Neural cell (in vitro differentiated cells): Measurements from ENCODE around the gene GSTM5. TPM values are rescaled to one million over a fixed set of nuclear protein-coding genes. Genes with fewer than 3 reads are reported as not detected.

Experiments used
- H2AFZ ChIP-seq: fragments of 200-600, 300-800 bp; sonication (generic), shearing (Covaris generic); 2 replicates; pipeline ENCODE4 v1.6.0; 2014; ENCODE audit warnings: low read depth, mild to moderate bottlenecking, antibody characterized with exemption, low read length, moderate library complexity
- H3F3A ChIP-seq: fragments of 200-600 bp; shearing (Covaris generic); 2 replicates; pipeline ENCODE4 v1.6.1; 2016; ENCODE audit warnings: mild to moderate bottlenecking, moderate library complexity, mixed read lengths, antibody characterized with exemption, low read length; ENCODE audit not compliant: insufficient read depth, poor library complexity, severe bottlenecking
- H3K27ac ChIP-seq: fragments of 200-600, 300-800 bp; sonication (generic), shearing (Covaris generic); 2 replicates; pipeline ENCODE4 v1.5.1; 2014; ENCODE audit warnings: mild to moderate bottlenecking, low read length, moderate library complexity
- H3K27me3 ChIP-seq: fragments of 300-800, 200-600 bp; sonication (generic), shearing (Covaris generic); 2 replicates; pipeline ENCODE4 v1.6.0; 2014; ENCODE audit warnings: mild to moderate bottlenecking, low read depth, low read length, moderate library complexity; ENCODE audit not compliant: insufficient read depth
- H3K36me3 ChIP-seq: fragments of 300-800, 200-600 bp; sonication (generic), shearing (Covaris generic); 2 replicates; pipeline ENCODE4 v1.5.1; 2014; ENCODE audit warnings: mild to moderate bottlenecking, antibody characterized with exemption, low read length, moderate library complexity; ENCODE audit not compliant: insufficient read depth
- H3K4me2 ChIP-seq: fragments of 300-800, 200-600 bp; sonication (generic), shearing (Covaris generic); 2 replicates; pipeline ENCODE4 v1.6.0; 2014; ENCODE audit warnings: mild to moderate bottlenecking, low read length
- H3K4me3 ChIP-seq: fragments of 300-800, 200-600 bp; sonication (generic), shearing (Covaris generic); 2 replicates; pipeline ENCODE4 v1.5.1; 2014; ENCODE audit warnings: mild to moderate bottlenecking, low read length, moderate library complexity
- H3K79me2 ChIP-seq: fragments of 200-600 bp; shearing (Covaris generic); replicated peaks from 2 replicates; pipeline ENCODE4 v1.6.0; 2014; ENCODE audit warnings: mild to moderate bottlenecking, low read length, moderate library complexity; ENCODE audit not compliant: insufficient read depth
- H3K9ac ChIP-seq: fragments of 300-800, 200-600 bp; sonication (generic), shearing (Covaris generic); 2 replicates; pipeline ENCODE4 v1.6.1; 2016; ENCODE audit warnings: mild to moderate bottlenecking, low read length, mixed read lengths
- H3K9me2 ChIP-seq: fragments of 200-600 bp; shearing (Covaris generic); 2 replicates; pipeline ENCODE4 v1.6.1; 2016; ENCODE audit warnings: mild to moderate bottlenecking, low read length, mixed read lengths; ENCODE audit not compliant: insufficient read depth
- H3K9me3 ChIP-seq: fragments of 200-600, 300-800 bp; sonication (generic), shearing (Covaris generic); 2 replicates; pipeline ENCODE4 v1.6.1; 2016; ENCODE audit warnings: mild to moderate bottlenecking, mixed run types, low read length, moderate library complexity, mixed read lengths
- H4K20me1 ChIP-seq: fragments of 200-600 bp; shearing (Covaris generic); 2 replicates; pipeline ENCODE4 v1.6.1; 2016; ENCODE audit warnings: mild to moderate bottlenecking, mixed run types; ENCODE audit not compliant: insufficient read depth
- EP300 ChIP-seq: fragments of 450-650 bp; conservative IDR thresholded peaks from 2 replicates; pipeline ENCODE4 v1.6.1; 2014; ENCODE audit warnings: antibody characterized with exemption, mild to moderate bottlenecking, moderate library complexity; ENCODE audit not compliant: poor library complexity, severe bottlenecking
- EZH2 ChIP-seq: fragments of 200-600, 300-800 bp; shearing (Covaris generic), sonication (generic); IDR thresholded peaks from 2 replicates; pipeline ENCODE4 v1.6.1; 2014; ENCODE audit warnings: antibody characterized with exemption, low read length, borderline replicate concordance, mild to moderate bottlenecking; ENCODE audit not compliant: insufficient read depth, poor library complexity, severe bottlenecking
- MXI1 ChIP-seq: fragments of 450-650 bp; conservative IDR thresholded peaks from 2 replicates; pipeline ENCODE4 v1.6.1; 2014; ENCODE audit warnings: antibody characterized with exemption, mild to moderate bottlenecking; ENCODE audit not compliant: poor library complexity, severe bottlenecking
- POLR2AphosphoS5 ChIP-seq: IDR thresholded peaks from 2 replicates; pipeline ENCODE4 v1.6.1; 2012
- RAD21 ChIP-seq: fragments of 450-650 bp; conservative IDR thresholded peaks from 2 replicates; pipeline ENCODE4 v1.6.1; 2014; ENCODE audit warnings: antibody characterized with exemption, mild to moderate bottlenecking, moderate library complexity
- SMC3 ChIP-seq: fragments of 450-650 bp; conservative IDR thresholded peaks from 2 replicates; pipeline ENCODE4 v1.6.1; 2014; ENCODE audit warnings: antibody characterized with exemption, mild to moderate bottlenecking, moderate library complexity; ENCODE audit not compliant: poor library complexity
- TAF1 ChIP-seq: IDR thresholded peaks from 2 replicates; pipeline ENCODE4 v1.6.1; 2012; ENCODE audit warnings: low read depth
- polyA plus RNA-seq: library from polyadenylated mRNA; depleted of rRNA; stranded (reverse); fragments of >200 nt; gene quantifications from 2 replicates; pipeline ENCODE4 v1.2.3, GENCODE V29; 2014
- TF ChIP-seq, protein P1 (sequence below): fragments of 450-650 bp; IDR thresholded peaks from 2 replicates; pipeline ENCODE4 v1.5.1; 2014; ENCODE audit warnings: antibody characterized with exemption, mild to moderate bottlenecking, moderate library complexity; ENCODE audit not compliant: poor library complexity, severe bottlenecking
- TF ChIP-seq, protein P2 (sequence below): IDR thresholded peaks from 2 replicates; pipeline ENCODE4 v1.6.1; 2012; ENCODE audit warnings: borderline replicate concordance

Gene GSTM5
- polyA plus RNA-seq, 1 donor from 2014 or later, result not detected

GRCh38 chr1:109721042-109721441 is 9.0 kb downstream of the GSTM5 start:
- Histone ChIP-seq H3K79me2 (no peaks in the 10 kb centered on the region), H3F3A (no peaks in the 10 kb centered on the region), H3K9me2 (no peaks in the 10 kb centered on the region), H3K27me3 (no peaks in the 10 kb centered on the region), H3K36me3 (no peaks in the 10 kb centered on the region), H3K4me3 (no peak overlapping the region), H2AFZ (no peak overlapping the region), H3K9me3 (no peaks in the 10 kb centered on the region), H3K4me2 (no peak overlapping the region), H4K20me1 (no peaks in the 10 kb centered on the region), H3K9ac (no peak overlapping the region), H3K27ac (no peak overlapping the region)
- TF ChIP-seq, protein P1, sequence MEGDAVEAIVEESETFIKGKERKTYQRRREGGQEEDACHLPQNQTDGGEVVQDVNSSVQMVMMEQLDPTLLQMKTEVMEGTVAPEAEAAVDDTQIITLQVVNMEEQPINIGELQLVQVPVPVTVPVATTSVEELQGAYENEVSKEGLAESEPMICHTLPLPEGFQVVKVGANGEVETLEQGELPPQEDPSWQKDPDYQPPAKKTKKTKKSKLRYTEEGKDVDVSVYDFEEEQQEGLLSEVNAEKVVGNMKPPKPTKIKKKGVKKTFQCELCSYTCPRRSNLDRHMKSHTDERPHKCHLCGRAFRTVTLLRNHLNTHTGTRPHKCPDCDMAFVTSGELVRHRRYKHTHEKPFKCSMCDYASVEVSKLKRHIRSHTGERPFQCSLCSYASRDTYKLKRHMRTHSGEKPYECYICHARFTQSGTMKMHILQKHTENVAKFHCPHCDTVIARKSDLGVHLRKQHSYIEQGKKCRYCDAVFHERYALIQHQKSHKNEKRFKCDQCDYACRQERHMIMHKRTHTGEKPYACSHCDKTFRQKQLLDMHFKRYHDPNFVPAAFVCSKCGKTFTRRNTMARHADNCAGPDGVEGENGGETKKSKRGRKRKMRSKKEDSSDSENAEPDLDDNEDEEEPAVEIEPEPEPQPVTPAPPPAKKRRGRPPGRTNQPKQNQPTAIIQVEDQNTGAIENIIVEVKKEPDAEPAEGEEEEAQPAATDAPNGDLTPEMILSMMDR, result no peak
- TF ChIP-seq SMC3, result no peak
- TF ChIP-seq EZH2, result no peak
- TF ChIP-seq EP300, result no peak
- TF ChIP-seq, protein P2, sequence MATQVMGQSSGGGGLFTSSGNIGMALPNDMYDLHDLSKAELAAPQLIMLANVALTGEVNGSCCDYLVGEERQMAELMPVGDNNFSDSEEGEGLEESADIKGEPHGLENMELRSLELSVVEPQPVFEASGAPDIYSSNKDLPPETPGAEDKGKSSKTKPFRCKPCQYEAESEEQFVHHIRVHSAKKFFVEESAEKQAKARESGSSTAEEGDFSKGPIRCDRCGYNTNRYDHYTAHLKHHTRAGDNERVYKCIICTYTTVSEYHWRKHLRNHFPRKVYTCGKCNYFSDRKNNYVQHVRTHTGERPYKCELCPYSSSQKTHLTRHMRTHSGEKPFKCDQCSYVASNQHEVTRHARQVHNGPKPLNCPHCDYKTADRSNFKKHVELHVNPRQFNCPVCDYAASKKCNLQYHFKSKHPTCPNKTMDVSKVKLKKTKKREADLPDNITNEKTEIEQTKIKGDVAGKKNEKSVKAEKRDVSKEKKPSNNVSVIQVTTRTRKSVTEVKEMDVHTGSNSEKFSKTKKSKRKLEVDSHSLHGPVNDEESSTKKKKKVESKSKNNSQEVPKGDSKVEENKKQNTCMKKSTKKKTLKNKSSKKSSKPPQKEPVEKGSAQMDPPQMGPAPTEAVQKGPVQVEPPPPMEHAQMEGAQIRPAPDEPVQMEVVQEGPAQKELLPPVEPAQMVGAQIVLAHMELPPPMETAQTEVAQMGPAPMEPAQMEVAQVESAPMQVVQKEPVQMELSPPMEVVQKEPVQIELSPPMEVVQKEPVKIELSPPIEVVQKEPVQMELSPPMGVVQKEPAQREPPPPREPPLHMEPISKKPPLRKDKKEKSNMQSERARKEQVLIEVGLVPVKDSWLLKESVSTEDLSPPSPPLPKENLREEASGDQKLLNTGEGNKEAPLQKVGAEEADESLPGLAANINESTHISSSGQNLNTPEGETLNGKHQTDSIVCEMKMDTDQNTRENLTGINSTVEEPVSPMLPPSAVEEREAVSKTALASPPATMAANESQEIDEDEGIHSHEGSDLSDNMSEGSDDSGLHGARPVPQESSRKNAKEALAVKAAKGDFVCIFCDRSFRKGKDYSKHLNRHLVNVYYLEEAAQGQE, result no peak
- TF ChIP-seq MXI1, result no peak
- TF ChIP-seq TAF1, result no peak
- no peak for TF ChIP-seq RAD21
- TF ChIP-seq POLR2AphosphoS5, result no peak

DNA sequence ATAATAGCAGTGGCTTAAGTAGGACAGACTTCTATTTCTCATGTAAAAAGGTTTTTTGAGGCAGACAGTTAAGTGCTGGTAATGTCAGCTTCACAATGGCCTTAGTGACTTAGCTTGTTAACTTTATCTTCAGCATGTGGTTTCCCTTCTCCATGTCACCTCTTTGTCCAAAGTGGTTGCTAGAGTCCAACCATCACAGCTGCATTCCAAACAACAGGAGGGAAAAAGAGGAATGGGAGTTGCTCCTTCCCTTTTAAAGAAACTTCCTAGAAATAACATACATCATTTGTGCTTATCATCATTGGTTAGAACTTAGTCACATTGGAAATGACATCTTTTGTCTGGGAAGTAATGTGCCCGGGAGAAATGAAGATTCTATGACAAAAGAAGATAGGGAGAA is 9.9 kb downstream of the GSTM5 start:
- Histone ChIP-seq H3K27me3 (no peaks in the 10 kb centered on the region), H3K9ac (no peak overlapping the region), H3K9me2 (no peaks in the 10 kb centered on the region), H3K79me2 (no peaks in the 10 kb centered on the region), H3K36me3 (no peaks in the 10 kb centered on the region), H3K4me3 (no peak overlapping the region), H3K4me2 (no peak overlapping the region), H2AFZ (no peak overlapping the region), H3K9me3 (no peaks in the 10 kb centered on the region), H3K27ac (no peak overlapping the region), H3F3A (no peaks in the 10 kb centered on the region), H4K20me1 (no peaks in the 10 kb centered on the region)
- no peak for TF ChIP-seq RAD21
- TF ChIP-seq, protein P2, result no peak
- no peak for TF ChIP-seq EP300
- no peak for TF ChIP-seq POLR2AphosphoS5
- TF ChIP-seq, protein P1, result no peak
- TF ChIP-seq SMC3, result no peak
- no peak for TF ChIP-seq TAF1
- TF ChIP-seq EZH2, result no peak
- TF ChIP-seq MXI1, result no peak
